Panc1 (cell line): ENCODE data around the gene BBIP1.

ENCODE experiments used
- POLR2AphosphoS5 ChIP-seq: IDR thresholded peaks from 2 replicates; pipeline ENCODE4 v1.6.1; 2012; ENCODE audit warnings: mild to moderate bottlenecking, low read depth, low read length, moderate library complexity
- TF ChIP-seq, protein P1 (sequence below): fragments of 450-650 bp; IDR thresholded peaks from 2 replicates; pipeline ENCODE4 v1.5.1; 2017; ENCODE audit warnings: mild to moderate bottlenecking

DNA sequence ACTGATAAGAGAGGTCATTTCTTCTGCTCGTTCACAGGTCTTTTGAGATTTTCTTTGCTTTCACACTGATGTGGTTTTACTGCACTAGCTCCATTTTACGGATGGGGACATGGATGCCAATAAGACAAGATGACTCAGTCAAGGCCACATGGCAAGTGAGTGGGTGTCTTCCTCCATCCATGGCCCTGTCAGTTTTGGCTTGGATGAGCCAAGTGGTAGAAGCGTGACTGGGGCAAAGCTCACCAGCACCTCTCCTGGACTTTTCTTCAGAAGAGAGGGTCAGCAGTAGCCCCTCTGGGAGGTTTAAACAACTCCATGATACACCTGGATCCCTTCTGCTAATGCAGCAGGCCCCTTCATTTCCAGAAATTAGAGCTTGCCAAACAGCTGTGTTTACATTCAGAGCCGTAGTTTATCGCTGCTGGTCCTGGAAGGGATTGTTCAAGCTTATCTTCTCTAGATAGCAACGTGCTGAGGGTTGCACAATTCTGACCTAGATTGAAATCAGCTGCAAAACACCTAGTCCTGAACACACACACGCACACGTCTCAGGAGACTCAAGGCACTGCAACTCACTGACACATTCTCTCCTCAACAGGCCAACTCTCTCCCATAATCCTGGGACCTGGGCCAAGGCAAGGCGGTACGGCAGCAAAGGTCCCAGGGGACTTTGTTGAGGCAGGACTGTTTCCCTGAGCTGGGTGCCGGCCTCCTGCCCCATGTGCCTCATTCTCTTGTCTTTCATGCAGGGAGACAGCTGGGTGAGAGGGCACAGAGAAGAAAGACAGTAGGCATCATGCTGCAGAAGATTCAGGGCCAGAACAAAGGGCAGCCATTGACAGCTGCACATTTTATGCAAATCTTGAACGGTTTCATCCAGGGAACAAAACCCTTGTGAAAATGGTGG lies 61.5 kb downstream of the BBIP1 start:
- TF ChIP-seq, protein P1, sequence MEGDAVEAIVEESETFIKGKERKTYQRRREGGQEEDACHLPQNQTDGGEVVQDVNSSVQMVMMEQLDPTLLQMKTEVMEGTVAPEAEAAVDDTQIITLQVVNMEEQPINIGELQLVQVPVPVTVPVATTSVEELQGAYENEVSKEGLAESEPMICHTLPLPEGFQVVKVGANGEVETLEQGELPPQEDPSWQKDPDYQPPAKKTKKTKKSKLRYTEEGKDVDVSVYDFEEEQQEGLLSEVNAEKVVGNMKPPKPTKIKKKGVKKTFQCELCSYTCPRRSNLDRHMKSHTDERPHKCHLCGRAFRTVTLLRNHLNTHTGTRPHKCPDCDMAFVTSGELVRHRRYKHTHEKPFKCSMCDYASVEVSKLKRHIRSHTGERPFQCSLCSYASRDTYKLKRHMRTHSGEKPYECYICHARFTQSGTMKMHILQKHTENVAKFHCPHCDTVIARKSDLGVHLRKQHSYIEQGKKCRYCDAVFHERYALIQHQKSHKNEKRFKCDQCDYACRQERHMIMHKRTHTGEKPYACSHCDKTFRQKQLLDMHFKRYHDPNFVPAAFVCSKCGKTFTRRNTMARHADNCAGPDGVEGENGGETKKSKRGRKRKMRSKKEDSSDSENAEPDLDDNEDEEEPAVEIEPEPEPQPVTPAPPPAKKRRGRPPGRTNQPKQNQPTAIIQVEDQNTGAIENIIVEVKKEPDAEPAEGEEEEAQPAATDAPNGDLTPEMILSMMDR: no peak
- no peak for TF ChIP-seq POLR2AphosphoS5
